ENCODE results near the gene CCDC18.

The CCDC18 gene

GRCh38 chr1:93317207-93317606, 136.7 kb downstream of the CCDC18 start:
- FAIRE-seq, result no peak
- TF ChIP-seq CTCF (IDR thresholded peaks at IDR 0.05; ENCODE audit: insufficient read depth, missing control alignments), result no peak
- DNase-seq (ENCODE audit: insufficient read length, low spot score), result no peak

GRCh38 chr1:93317943-93318342, 137.4 kb downstream of the CCDC18 start:
- TF ChIP-seq CTCF (IDR thresholded peaks at IDR 0.05; ENCODE audit: insufficient read depth, missing control alignments), result no peak
- no peak for DNase-seq (ENCODE audit: insufficient read length, low spot score)
- FAIRE-seq, result no peak

- no peak for TF ChIP-seq CTCF (IDR thresholded peaks at IDR 0.05; ENCODE audit: insufficient read depth, missing control alignments)
- no peak for FAIRE-seq
Measured at GRCh38 chr1:93321720-93322119, 141.2 kb downstream of the CCDC18 start.

GRCh38 chr1:93322349-93322748, 141.8 kb downstream of the CCDC18 start:
- FAIRE-seq (no peak), DNase-seq (ENCODE audit: insufficient read length, low spot score) (no peak)
- TF ChIP-seq CTCF (IDR thresholded peaks at IDR 0.05; ENCODE audit: insufficient read depth, missing control alignments), result no peak

More at GRCh38 chr1:93321720-93322119, 141.2 kb downstream of the CCDC18 start:
- no peak for DNase-seq (ENCODE audit: insufficient read length, low spot score)

GRCh38 chr1:93323185-93323820, 142.8 kb downstream of the CCDC18 start:
- FAIRE-seq (no peak), DNase-seq (ENCODE audit: insufficient read length, low spot score) (no peak)
- TF ChIP-seq CTCF (IDR thresholded peaks at IDR 0.05; ENCODE audit: insufficient read depth, missing control alignments), result no peak

- TF ChIP-seq CTCF (IDR thresholded peaks at IDR 0.05; ENCODE audit: insufficient read depth, missing control alignments), result no peak
- no peak for DNase-seq (ENCODE audit: insufficient read length, low spot score)
- no peak for FAIRE-seq
Measured at GRCh38 chr1:93324486-93325464, 144.3 kb downstream of the CCDC18 start.
